HepG2 (cell line): ENCODE data around the gene SERPINB1. TPM values are rescaled to one million over a fixed set of nuclear protein-coding genes. Genes with fewer than 3 reads are reported as not detected.

Experiments used
- CEBPB ChIP-seq: IDR thresholded peaks from 2 replicates; pipeline ENCODE4 v1.6.1; 2011; ENCODE audit warnings: low read depth, low read length, improper control_type of control experiment, borderline replicate concordance
- CTCF ChIP-seq: sonication (generic); formaldehyde crosslinking; IDR thresholded peaks from 2 replicates; pipeline ENCODE4 v1.5.0; 2020; ENCODE audit warnings: mild to moderate bottlenecking, missing genetic modification reagents, moderate library complexity
- GATAD1 ChIP-seq: IDR thresholded peaks from 2 replicates; pipeline ENCODE4 v1.6.1; 2016; ENCODE audit warnings: missing genetic modification reagents, missing compliant biosample characterization
- GATAD2A ChIP-seq: IDR thresholded peaks from 2 replicates; pipeline ENCODE4 v1.6.1; 2016
- HCFC1 ChIP-seq: fragments of 150-350 bp; IDR thresholded peaks from 2 replicates; pipeline ENCODE4 v1.6.1; 2014; ENCODE audit warnings: low read depth, low read length
- KDM1A ChIP-seq: IDR thresholded peaks from 2 replicates; pipeline ENCODE4 v1.6.1; 2016; ENCODE audit warnings: missing compliant biosample characterization
- KLF6 ChIP-seq: IDR thresholded peaks from 2 replicates; pipeline ENCODE4 v1.8.0; 2016; ENCODE audit warnings: missing biosample characterization, missing genetic modification reagents
- MAX ChIP-seq: IDR thresholded peaks from 2 replicates; pipeline ENCODE4 v1.6.1; 2012; ENCODE audit warnings: inconsistent platforms
- MIER3 ChIP-seq: IDR thresholded peaks from 2 replicates; pipeline ENCODE4 v1.6.1; 2016; ENCODE audit warnings: missing compliant biosample characterization, borderline replicate concordance
- MXD1 ChIP-seq: sonication (generic); formaldehyde crosslinking; IDR thresholded peaks from 2 replicates; pipeline ENCODE4 v1.4.0; 2020; ENCODE audit warnings: mild to moderate bottlenecking, missing genetic modification reagents
- NFATC3 ChIP-seq: sonication (generic); formaldehyde crosslinking; IDR thresholded peaks from 2 replicates; pipeline ENCODE4 v1.5.1; 2020; ENCODE audit warnings: mild to moderate bottlenecking, missing genetic modification reagents
- SRSF4 ChIP-seq: fragments of 200-400 bp; formaldehyde crosslinking; IDR thresholded peaks from one replicate; pipeline ENCODE4 v1.6.1; 2018; ENCODE audit warnings: mild to moderate bottlenecking, low read depth, low read length, moderate library complexity; ENCODE audit not compliant: poor library complexity, severe bottlenecking
- TEAD2 ChIP-seq: sonication (generic); formaldehyde crosslinking; IDR thresholded peaks from 2 replicates; pipeline ENCODE4 v1.9.0; 2021; ENCODE audit warnings: missing genetic modification reagents
- ZFP36L1 ChIP-seq: sonication (generic); formaldehyde crosslinking; IDR thresholded peaks from 2 replicates; pipeline ENCODE4 v1.8.0; 2022; ENCODE audit warnings: mild to moderate bottlenecking, missing genetic modification reagents, moderate library complexity
- ZNF274 ChIP-seq: sonication (generic); formaldehyde crosslinking; IDR thresholded peaks from 2 replicates; pipeline ENCODE4 v1.5.1; 2020; ENCODE audit warnings: mild to moderate bottlenecking, missing genetic modification reagents
- ZNF33A ChIP-seq: sonication (generic); formaldehyde crosslinking; IDR thresholded peaks from 2 replicates; pipeline ENCODE4 v1.5.1; 2020; ENCODE audit warnings: missing genetic modification reagents, mild to moderate bottlenecking, moderate library complexity, borderline replicate concordance
- ZNF44 ChIP-seq: sonication (generic); formaldehyde crosslinking; IDR thresholded peaks from 2 replicates; pipeline ENCODE4 v1.5.1; 2020; ENCODE audit warnings: mild to moderate bottlenecking, missing genetic modification reagents
- ZNF451 ChIP-seq: sonication (generic); formaldehyde crosslinking; IDR thresholded peaks from 2 replicates; pipeline ENCODE4 v1.5.0; 2020; ENCODE audit warnings: mild to moderate bottlenecking, missing genetic modification reagents
- ZNF460 ChIP-seq: sonication (generic); formaldehyde crosslinking; IDR thresholded peaks from 2 replicates; pipeline ENCODE4 v1.5.1; 2020; ENCODE audit warnings: missing genetic modification reagents, mild to moderate bottlenecking, borderline replicate concordance
- ZNF513 ChIP-seq: sonication (generic); formaldehyde crosslinking; conservative IDR thresholded peaks from 2 replicates; pipeline ENCODE4 v1.5.0; 2020; ENCODE audit warnings: missing genetic modification reagents
- ZNF549 ChIP-seq: sonication (generic); formaldehyde crosslinking; IDR thresholded peaks from 2 replicates; pipeline ENCODE4 v1.5.0; 2020; ENCODE audit warnings: missing genetic modification reagents
- ZNF569 ChIP-seq: sonication (generic); formaldehyde crosslinking; IDR thresholded peaks from 2 replicates; pipeline ENCODE4 v1.5.0; 2020; ENCODE audit warnings: mild to moderate bottlenecking, missing genetic modification reagents, moderate library complexity, borderline replicate concordance
- ZNF670 ChIP-seq: sonication (generic); formaldehyde crosslinking; IDR thresholded peaks from 2 replicates; pipeline ENCODE4 v1.8.0; 2022; ENCODE audit warnings: mild to moderate bottlenecking, missing genetic modification reagents, borderline replicate concordance
- ZXDC ChIP-seq: sonication (generic); formaldehyde crosslinking; IDR thresholded peaks from 2 replicates; pipeline ENCODE4 v1.5.0; 2020; ENCODE audit warnings: mild to moderate bottlenecking, missing genetic modification reagents
- polyA plus RNA-seq, 8 experiments: library from polyadenylated mRNA; depleted of rRNA in 3 of 8; stranded (reverse) in 7 of 8; unstranded in 1 of 8; fragments of >200 nt; fragmentation: Illumina TruSeq in 4 of 8; extraction: Trizol in 4 of 8; gene quantifications; 2 replicates each; pipeline versions ENCODE4 v1.2.1 to v1.2.3, GENCODE V29; 2011 to 2016; ENCODE audit warnings: low read depth in 4 of 8, missing spikeins in 1 of 8, mixed read lengths in 1 of 8; ENCODE audit not compliant: insufficient read depth in 1 of 8
- total RNA-seq, 5 experiments: library from RNA; depleted of rRNA; stranded (reverse); fragments of >200 nt; fragmentation: Illumina TruSeq; extraction: Trizol; gene quantifications; 2 replicates each; pipeline ENCODE4 v1.2.3, GENCODE V29; 2016; ENCODE audit warnings: low read depth in 1 of 5

SERPINB1 gene
- total and polyA plus RNA-seq, 2 of the 13 experiments (the other 11 are each of a cell fraction or from before 2014, with no cell fraction given), result 41.4 to 60.5 TPM

- TF ChIP-seq MXD1 (CRISPR knock-in tag) (no peak), SRSF4 (no peak), GATAD2A (CRISPR knock-in tag) (peak; percentile 100), ZNF33A (no peak), ZXDC (0 out of 2 replicates have a peak, but pooled peaks have one; percentile 24), MIER3 (CRISPR knock-in tag) (peak; percentile 99), ZNF460 (CRISPR knock-in tag) (no peak; the same call in 1 of the 2 replicates), ZNF569 (no peak), TEAD2 (CRISPR knock-in tag) (peak; percentile 86), KLF6 (CRISPR knock-in tag) (peak; percentile 93), ZNF274 (CRISPR knock-in tag) (peak; percentile 91), MAX (peak; percentile 92), ZNF451 (CRISPR knock-in tag) (peak; percentile 91), ZNF44 (CRISPR knock-in tag) (peak; percentile 97), ZNF670 (0 out of 2 replicates have a peak, but pooled peaks have one; percentile 44), CEBPB (peak; percentile 98), ZNF513 (CRISPR knock-in tag) (no peak), KDM1A (CRISPR knock-in tag) (peak; percentile 86), GATAD1 (CRISPR knock-in tag) (peak; percentile 84), HCFC1 (no peak), ZNF549 (no peak), NFATC3 (CRISPR knock-in tag) (0 out of 2 replicates have a peak, but pooled peaks have one; percentile 83), ZFP36L1 (peak; percentile 91; the same call in 1 of the 2 replicates), CTCF (CRISPR knock-in tag) (peak; percentile 61)
Measured at GRCh38 chr6:2876210-2877056, 34.8 kb upstream of the SERPINB1 start (continued).
